NT2/D1 (cell line): ENCODE data around the gene CDH4.

Source experiments
- SUZ12 ChIP-seq: IDR thresholded peaks from 2 replicates; pipeline ENCODE4 v1.6.1; 2011; ENCODE audit not compliant: insufficient read length, insufficient read depth; ENCODE audit errors: extremely low read depth
- YY1 ChIP-seq: IDR thresholded peaks from 2 replicates; pipeline ENCODE4 v1.6.1; 2011; ENCODE audit not compliant: insufficient read length, insufficient read depth
- ZNF274 ChIP-seq: IDR thresholded peaks from 2 replicates; pipeline ENCODE4 v1.6.1; 2011; ENCODE audit warnings: mild to moderate bottlenecking, low read depth, low read length

DNA sequence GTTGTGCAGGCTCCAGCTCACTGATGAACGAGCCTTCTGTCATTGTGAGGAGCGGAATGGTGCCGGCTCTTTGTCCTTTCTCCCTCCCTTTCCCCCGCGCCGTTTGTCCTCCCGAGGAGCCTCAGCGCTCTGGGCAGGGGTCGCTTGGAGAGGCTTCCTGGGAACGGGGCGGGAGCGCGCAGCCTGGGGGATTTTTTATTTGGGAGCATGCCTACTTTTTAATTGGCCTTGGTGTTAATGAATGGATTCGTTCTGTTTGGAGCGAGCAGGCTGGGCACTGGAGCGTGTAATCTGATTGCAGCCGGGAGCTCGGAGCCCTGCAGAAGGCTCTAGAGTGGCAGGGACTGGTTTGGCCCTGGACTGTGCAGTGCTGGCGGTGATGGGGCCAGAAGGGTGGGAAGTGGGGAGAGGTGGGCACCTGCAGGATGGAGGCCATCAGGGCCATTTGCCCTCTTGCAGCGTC is 118.8 kb downstream of the CDH4 start:
- TF ChIP-seq ZNF274 (no peak), YY1 (no peak), SUZ12 (no peak)
